ENCODE results near the gene DAZAP1. TPM values are rescaled to one million over a fixed set of nuclear protein-coding genes. Genes with fewer than 3 reads are reported as not detected.
A peak's percentile ranks its signal among the peaks of the same experiment; 100 is the strongest.
"Not testable (repeated sequence)": the region's sequence is repeated elsewhere in the genome, so short reads cannot be mapped to it uniquely, and the experiment has no call there.

The DAZAP1 gene
- total RNA-seq, 1 experiment from 2014 or later = 59.4 TPM

DNA sequence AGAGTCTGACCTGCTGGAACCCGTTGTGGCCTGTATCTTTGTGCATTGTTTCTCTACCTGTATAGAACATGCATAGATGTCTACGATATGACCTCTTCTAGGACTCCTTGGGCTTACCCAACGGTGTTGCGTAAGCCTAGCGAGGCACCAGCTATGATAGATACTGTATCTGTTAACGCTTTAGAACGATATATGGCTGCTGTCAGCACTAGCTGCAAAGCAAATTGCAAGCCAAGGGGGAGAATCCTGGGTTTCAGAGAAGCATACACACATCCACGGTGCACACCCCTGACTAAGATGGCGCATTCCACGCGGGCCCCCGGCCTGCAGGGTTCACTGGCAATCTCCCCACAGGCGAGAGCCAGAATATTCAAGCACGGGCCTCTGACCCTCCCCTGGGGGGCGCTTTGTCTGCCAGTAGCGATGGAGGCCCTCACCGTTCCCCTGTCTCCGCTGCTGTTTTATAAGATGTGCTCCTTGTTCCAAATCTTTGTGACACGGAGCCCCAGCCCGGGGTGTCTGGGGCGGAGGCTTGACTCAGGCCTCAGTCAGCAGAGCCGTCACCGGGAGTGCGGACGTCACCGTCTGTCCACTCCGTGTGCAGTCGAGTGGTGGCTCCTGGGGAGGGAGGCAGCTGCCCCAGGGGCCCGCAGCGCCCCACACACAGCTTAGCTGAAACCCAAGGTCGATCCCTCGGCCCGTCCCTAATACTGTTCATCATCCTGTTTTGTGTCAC lies 17.9 kb downstream of the DAZAP1 start:
- no peak for DNase-seq (ENCODE audit: low spot score)

DNA sequence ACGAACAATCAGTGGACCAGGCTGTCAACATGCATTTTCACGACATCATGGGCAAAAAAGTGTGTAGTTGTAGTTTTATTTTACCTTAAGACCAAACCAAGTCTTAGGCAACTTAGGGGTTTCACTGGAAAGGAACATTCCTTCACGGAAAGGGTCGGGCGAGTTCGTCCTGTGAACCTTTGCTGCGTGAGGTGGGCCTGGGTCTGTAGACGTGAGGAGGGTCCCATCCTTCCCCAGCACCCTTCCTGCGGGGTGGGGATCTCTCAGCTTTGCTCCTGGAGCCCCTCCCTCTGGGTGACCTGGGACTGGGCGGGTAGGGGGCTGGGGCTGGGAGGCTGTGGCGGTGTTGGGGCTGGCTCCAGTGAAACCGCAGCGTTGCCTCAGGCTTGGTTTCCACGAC lies 18.5 kb downstream of the DAZAP1 start:
- no peak for DNase-seq (ENCODE audit: low spot score)

DNA sequence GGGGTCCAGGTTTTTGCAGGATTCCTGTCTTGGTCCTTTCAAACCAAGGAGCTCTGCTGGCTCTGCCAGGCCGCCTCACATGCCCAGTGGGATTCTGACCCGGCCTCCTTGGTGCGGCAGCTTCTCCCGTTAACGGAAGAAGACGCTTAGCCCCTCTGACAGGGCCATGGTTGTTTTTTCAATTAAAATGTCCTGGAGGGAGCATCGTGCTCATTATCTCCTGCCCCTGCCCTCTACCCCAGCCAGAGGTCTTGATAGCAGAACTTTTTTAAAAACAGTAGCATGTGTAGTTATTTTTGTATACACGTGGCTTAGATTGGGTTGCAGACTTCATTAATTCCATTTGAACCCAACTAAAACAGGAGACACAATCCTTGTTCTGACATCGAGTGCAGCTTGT lies 19.4 kb downstream of the DAZAP1 start:
- DNase-seq (ENCODE audit: low spot score) = no peak

DNA sequence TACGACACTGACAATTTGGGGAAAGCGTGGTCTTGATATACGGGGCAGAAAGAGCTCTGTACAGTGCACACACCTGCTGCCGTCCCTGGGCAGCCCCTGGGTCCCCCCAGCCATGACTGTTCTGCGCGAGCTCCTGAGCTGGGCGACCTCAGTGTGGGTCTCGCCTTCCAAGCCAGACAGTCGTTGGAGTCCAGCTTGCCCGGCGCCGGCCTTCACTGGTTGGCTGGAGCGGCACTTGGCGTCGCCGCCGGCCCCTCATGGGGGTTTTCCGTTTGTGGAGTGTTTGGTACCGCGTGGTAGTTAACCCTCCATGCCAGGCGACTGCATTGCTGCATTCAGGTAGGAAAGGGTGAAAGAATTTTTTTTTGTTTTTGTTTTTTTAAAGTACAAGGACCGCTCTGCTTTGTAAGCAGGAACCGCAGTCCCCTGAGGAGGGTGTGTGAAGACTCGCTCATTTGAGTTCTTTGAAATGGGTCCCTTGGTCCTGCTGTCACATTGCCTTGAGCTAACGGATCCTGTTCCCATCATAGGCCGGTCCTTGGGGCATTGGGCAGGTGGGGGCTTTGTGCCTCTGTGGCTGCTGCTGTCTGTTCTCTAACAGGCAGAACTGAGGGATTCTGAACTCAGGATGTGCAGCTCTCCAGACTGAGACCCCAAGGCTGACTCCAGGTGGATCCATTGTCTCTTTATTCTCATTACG lies 20.0 kb downstream of the DAZAP1 start:
- no peak for DNase-seq (ENCODE audit: low spot score)

DNA sequence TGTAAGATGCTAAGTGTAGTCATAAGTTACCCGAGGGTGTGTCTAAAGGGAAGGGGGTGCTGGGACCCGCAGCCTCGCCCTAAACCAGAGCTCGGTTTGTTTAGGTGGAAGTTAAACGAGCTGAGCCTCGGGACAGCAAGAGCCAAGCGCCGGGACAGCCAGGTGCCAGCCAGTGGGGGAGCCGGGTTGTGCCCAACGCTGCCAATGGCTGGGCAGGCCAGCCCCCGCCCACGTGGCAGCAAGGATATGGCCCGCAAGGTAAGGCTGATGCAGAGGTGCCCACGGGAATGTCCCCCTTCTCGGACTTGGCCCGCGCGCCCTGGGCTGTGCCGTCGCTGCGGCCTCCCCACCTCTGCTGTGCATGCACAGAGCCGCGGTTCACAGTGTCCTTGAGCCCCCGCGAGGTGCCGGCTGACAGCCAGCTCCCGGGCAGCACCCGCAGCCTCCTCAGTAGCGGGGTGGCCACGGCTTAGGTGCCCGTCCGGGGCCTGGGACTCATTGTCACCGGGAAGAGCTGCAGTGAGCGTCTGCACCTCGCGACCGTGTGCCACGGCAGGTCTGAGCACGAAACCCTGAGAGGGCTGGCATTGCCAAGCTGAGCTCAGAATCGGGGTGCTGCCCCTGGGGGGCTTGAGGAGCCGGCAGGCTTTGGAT lies 21.5 kb downstream of the DAZAP1 start:
- DNase-seq (ENCODE audit: low spot score) = no peak

DNA sequence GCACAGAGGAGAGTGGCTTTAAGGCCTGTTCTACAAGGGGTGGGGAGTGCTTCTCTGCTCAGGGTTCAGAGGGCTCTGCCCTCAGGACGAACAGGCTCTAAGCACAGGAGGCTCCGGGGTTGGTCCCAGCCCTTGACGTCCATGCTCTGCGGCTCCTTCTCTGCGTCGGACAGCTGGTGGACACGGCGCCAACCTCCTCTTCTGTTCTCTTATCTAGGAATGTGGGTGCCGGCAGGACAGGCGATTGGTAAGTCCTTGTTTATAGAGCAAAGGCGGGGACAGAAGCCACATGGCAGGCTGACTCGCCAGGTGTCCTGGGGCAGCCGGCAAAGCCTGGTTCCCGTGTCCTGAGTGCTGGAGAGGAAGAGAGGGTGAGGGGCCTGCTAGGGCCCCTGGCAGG lies 22.4 kb downstream of the DAZAP1 start:
- DNase-seq (ENCODE audit: low spot score) = no peak

DNA sequence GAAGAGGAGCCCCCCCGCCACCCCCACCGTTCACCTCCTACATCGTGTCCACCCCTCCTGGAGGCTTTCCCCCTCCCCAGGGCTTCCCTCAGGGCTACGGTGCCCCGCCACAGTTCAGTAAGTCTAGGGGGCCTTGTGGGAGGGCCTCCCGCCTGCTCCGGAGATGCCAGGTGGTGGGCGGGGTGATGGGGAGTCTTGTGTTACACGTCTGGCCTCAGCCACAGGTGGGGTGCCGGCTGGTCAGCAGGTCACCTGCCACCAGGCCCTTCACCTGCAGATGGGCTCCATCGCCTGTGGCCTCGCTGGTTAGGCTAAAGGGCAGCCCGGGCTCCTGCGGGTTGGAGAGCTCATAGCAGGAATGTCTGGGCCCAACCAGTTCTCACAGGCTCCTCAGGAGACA lies 22.9 kb downstream of the DAZAP1 start:
- DNase-seq (ENCODE audit: low spot score) = no peak

DNA sequence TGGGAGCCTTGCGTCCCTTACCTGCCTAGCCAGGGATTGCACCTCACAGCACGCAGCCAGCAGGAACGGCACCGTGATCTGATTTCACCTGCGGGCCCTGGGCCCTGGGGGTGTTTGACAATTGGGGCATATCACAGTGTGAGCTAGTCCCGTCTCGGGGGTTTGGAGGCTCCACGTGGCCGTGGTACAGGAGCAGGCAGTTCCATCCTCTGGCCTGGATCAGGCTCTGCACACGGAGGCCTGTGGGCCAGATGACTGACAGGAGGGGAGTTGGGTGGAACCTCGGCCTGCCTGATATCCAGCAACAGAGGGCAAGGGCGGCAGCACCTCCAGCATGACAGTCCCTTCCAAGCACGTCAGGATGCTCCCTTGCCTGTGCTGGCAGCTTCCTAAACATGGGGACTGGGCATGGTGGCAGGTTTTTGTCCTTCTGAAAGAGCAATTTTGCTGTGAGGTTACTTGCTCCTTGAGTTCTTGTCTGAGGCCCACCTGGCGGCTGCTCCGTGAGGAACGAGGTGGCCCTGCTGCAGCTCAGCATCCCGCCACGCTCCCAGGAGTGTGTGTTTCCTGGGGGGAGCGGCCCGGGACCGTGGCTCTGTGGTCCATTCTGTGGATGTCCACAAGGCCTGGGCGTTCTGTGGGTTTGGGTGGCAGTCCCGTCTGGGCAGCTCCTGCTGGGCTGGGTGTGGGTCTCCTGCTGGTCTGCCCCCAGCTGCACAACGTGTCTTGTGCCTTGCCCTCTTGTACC lies 24.5 kb downstream of the DAZAP1 start:
- no peak for DNase-seq (ENCODE audit: low spot score)

DNA sequence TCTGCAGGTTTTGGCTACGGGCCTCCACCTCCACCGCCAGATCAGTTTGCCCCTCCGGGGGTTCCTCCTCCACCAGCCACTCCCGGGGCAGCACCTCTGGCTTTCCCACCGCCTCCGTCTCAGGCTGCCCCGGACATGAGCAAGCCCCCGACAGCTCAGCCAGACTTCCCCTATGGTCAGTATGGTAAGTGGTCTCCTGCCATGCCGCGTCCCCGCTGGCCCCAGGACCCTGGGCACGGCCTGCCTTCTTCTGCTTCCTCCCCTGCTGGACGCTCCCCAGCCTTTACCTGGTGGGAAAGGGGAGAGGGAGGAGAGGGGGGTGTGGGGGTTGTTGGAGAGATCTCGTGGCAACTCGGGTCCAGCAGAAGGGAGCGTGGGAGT lies 25.1 kb downstream of the DAZAP1 start:
- DNase-seq (ENCODE audit: low spot score) = no peak

DNA sequence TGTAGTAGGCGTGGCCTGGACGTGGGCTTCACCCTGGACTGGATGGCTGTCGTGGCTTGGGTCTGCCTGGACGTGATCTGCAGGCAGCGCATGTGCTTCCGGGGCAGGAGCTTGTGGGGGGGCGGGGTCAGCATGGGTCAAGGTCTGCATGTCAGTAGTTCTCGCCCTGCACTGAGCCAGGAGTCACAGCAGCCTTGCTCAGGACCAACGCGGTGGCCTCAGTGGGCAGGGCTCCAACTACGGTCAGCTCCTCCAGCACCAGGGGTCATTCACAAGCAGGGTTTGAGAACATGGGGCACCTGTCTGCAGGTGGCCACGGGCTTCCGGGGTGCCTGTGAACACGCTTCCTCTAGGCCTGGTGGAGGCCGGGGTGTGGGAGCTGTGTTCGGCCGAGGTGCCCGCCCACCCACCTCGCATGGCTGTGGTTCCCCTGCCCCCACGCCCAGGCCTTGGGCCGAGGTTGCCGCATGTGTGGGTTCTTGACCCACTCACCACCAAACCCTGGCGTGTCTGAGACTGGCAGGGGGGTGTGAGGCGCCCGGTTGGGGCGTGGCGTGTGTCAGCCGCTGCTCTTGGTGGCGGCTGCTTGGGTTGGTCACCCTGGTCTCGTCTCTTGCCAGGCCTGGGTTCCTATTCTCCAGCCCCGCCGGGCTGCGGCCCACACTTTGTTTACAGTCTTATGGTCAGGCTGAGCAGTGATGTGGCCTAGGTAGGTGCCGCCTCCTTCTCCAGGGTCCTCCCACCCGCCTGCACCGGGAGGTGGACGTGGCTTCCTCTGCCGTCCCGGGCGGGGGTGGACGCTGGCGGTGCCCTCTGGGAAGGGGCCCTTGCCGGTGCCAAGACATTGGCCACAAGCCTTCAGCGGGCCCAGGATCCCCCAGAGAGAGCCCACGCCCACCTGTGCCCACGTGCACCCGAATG lies 26.0 kb downstream of the DAZAP1 start:
- no peak for DNase-seq (ENCODE audit: low spot score)

DNA sequence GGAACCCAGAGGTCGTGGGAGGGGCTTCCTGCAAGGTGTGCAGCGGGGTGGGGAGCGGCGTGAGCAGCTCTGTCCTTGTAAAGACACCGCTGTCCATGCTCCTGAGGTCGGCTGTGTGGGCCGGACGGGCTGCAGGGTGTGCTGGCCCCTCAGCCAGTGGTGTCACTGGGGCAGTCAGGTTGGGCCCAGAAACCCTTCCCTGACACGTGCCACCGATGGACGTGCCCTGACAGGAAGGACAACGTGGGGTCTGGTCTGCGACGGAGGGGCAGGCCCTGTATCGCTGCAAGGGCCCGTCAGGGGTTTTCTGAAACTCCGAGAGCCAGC lies 26.6 kb downstream of the DAZAP1 start:
- DNase-seq (ENCODE audit: low spot score) = no peak

DNA sequence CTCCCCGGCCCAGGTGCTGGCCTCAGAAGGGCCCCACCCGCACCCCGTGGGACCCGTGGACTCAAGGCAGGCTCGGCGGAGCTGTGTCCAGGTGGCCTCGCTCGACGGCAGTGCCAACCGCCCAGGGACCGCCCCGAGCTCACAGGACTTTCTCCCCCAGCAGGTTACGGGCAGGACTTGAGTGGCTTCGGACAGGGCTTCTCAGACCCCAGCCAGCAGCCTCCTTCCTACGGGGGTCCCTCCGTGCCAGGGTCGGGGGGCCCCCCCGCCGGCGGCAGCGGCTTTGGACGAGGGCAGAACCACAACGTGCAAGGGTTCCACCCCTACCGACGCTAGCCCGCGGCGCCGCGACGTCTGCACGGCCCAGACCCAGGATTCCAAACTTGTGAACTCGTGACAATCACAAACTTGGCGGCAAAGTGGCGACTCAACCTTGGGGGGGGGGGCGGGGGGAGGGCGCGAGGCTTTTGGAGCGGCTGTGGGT lies 27.2 kb downstream of the DAZAP1 start:
- no peak for DNase-seq (ENCODE audit: low spot score)

DNA sequence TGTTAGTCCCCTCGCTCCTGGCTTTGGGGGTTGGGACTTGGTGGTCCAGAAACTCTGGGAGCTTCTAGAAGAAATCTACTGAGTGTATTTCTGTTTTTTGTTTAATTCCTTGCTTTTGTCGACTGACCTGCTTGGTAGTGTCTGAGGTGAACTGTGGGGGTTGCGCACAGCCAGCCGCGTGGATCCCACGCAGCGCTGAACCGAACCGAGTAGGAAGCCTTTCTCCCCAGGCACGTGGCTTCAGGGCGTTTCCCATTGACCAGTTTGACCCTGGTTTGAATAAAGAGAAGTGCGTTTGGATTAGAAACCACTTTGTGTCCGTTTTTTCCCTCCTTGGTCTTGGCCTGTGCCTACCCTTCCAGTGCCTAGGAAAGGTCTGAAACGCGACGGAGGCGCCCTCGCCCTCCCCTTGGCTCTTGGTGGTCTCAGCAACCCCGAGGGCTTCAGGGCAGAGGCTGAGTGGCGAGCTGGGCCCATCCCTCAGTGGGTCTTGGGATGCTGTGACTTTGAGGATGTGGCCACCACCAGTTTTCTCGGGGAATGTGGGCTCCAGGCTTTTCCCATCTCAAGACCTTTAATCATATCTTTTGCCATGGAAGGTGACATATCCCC lies 28.1 kb downstream of the DAZAP1 start:
- no peak for DNase-seq (ENCODE audit: low spot score)

DNA sequence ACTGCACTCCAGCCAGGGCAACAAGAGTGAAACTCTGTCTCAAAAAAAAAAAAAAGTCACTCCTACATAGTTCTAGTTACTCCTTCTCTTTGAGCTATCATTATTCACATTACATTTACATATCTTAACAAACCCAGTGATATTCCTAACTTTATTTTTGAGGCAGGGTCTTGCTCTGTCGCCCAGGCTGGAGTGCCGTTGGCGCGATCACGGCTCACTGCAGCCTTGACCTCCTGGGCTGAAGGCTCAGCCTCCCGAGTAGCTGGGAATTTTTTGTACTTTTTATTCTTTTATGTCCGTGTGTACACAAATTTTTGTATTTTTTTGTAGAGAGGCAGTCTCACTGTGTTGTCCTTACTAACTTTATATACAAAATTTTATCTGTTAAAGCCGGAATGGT lies 30.2 kb downstream of the DAZAP1 start:
- no peak for DNase-seq (ENCODE audit: low spot score)

DNA sequence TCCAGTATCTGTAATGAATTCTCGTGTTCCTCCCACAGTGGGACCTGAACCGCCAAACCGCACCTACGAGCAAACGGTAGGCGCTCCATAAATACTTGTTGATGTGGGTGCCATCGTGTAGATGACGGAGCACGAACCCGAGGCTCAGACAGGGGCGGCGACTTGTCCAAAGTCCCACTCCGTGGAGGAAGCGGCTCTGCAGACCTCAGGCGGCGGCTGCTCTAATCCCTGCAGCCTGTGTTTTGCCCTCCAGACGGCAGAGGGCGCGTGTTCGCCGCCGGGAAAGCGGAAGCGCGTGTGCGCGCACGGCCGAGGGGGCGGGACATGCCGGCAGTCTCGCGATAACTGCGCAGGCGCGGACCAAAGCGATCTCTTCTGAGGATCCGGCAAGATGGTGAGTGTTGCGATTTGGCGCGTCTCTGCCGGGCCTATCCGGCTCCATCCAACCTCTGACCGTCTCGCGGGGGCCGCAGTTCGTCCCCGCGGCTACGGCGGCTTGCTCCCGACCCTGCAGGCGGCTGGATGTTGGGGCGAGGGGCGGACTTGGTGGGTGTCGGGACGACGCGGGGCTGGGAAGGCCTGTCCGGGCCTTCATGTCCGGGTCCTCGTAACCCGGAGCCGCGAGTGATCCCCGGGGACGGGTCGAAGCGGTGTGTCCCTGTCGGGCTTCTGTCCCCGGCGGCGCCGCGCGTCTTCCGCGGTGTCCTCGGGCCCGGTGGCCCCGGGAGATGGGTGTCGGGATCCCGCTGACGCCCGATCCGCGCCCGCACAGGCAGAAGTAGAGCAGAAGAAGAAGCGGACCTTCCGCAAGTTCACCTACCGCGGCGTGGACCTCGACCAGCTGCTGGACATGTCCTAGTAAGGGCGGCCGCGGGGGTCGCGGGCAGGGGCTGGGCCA lies 30.9 kb downstream of the DAZAP1 start, which contains the start of gene RPS15:
Gene RPS15, plus strand, starts transcription at position 362 of the 898 bp plus-strand sequence. Its CDS starts 30 bp downstream, at position 392.
- peak; percentile 83 for DNase-seq (ENCODE audit: low spot score)

DNA sequence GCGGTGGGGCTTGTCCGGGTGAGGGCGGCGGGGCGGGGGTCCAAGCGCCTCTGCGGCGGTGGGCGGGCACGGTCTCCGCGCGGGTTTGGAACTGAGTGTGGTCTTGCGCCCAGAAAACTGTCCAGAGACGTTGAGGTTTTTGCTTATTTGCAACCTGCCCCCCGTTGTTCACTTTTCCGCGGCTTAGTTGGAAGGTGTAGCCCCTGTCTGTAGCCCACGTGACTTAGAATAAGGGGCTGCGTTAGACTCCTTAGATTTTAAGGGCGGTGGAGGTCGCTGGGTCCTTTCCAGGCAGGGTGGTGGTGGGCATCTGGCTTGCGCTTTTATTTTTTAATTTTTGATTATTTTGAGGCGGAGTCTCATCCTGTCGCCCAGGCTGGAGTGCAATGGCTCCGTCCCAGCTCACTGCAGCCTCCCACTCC lies 31.6 kb downstream of the DAZAP1 start:
- DNase-seq (ENCODE audit: low spot score) = no peak

DNA sequence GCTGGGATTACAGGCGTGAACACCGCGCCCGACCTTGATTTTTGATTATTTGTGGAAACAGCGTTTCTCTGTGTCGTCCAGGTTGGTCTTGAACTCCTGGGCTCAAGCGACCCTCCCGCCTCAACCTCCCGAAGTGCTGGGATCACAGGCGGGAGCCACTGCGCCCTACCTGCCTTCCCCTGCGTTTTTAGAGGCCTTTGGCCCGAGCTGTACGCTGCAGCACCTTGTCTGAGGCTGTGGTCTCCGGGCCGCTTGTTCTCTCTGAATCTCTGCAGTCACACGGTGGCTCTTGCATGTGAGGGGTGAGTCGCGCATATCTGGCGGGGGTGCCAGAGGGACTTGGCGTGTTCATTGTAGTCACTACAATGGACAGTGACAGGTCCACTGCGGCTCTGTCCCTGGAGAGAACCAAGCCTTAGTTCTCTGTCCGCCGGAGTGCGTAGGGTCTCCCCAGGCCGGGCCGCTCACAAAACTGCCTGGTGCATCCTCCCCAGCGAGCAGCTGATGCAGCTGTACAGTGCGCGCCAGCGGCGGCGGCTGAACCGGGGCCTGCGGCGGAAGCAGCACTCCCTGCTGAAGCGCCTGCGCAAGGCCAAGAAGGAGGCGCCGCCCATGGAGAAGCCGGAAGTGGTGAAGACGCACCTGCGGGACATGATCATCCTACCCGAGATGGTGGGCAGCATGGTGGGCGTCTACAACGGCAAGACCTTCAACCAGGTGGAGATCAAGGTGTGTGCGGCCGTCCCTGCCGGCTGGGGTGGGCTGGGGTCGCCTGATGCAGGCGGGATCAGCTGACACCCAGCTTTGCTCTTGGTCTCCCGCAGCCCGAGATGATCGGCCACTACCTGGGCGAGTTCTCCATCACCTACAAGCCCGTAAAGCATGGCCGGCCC lies 32.4 kb downstream of the DAZAP1 start:
- DNase-seq (ENCODE audit: low spot score) = not testable (repeated sequence)

DNA sequence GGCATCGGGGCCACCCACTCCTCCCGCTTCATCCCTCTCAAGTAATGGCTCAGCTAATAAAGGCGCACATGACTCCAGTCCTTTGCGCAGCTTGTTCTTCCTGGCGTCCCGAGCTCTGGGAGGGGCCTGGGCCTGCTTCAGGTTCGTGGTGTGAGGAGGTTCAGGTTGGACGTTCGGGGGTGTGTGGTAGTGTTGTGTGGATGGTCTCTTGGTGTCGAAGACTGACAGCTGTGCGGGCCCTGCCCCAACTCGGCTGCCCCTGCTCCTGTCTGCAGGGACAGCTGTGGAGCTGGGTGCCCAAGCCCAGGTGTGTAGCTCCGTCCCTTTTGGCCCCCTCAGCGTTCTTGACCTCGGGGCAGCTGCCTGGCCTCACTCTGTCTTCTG lies 33.0 kb downstream of the DAZAP1 start:
- no peak for DNase-seq (ENCODE audit: low spot score)

DNA sequence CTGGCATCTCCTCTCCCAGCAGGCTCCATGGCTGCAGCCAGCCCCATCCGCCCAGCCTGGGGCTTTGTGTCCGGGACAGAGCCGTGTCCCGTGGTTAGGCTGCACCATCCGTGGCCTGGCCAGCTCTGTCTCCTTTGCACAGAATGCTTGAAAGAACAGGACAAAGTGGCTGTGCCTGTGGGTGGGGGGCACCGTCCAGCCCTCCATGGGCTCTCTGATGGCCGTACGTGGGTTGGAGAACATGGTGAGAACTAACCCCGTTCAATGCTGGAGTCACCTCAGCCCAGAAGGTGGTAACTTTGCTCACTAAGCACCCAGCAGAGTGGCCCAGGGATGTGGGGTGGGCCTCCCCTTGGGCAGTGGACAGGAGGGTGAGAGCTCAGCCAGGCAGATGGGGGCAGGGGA lies 33.6 kb downstream of the DAZAP1 start:
- DNase-seq (ENCODE audit: low spot score) = no peak
